SU-DHL-6 (cell line): ENCODE data around the gene ANKS1B.

Experiments
- EZH2phosphoT487 ChIP-seq: fragments of 200-600 bp; sonication (generic), shearing (Covaris generic); conservative IDR thresholded peaks from 2 replicates; pipeline ENCODE4 v1.6.1; 2018; ENCODE audit warnings: mild to moderate bottlenecking, antibody characterized with exemption, low read length, moderate library complexity, mixed read lengths
- TF ChIP-seq, protein P1 (sequence below): fragments of 200-600 bp; sonication (generic); IDR thresholded peaks from one replicate; pipeline ENCODE4 v1.5.1; 2017; ENCODE audit warnings: antibody characterized with exemption, mild to moderate bottlenecking, low read length, moderate library complexity; ENCODE audit not compliant: insufficient read depth, poor library complexity, severe bottlenecking

DNA sequence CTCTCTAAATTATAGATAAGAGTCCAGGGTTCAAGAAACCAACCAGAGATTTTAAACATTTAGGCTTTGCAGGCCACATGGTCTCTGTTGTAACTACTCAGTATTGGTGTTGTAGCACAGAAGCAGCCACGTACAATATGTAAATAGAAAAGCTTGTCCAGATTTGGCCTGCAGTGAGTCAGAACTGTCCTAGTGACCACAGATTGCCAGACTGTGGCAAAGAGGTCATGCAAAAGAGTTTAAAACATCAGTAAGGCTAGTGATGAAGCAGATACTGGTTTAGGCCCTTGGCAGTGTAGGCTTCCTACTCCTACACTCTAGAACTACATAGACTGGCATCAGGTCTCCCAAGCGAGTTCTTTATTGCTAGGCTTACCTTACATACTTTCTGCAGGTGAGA, 454.8 kb downstream of the ANKS1B start:
- TF ChIP-seq, protein P1, sequence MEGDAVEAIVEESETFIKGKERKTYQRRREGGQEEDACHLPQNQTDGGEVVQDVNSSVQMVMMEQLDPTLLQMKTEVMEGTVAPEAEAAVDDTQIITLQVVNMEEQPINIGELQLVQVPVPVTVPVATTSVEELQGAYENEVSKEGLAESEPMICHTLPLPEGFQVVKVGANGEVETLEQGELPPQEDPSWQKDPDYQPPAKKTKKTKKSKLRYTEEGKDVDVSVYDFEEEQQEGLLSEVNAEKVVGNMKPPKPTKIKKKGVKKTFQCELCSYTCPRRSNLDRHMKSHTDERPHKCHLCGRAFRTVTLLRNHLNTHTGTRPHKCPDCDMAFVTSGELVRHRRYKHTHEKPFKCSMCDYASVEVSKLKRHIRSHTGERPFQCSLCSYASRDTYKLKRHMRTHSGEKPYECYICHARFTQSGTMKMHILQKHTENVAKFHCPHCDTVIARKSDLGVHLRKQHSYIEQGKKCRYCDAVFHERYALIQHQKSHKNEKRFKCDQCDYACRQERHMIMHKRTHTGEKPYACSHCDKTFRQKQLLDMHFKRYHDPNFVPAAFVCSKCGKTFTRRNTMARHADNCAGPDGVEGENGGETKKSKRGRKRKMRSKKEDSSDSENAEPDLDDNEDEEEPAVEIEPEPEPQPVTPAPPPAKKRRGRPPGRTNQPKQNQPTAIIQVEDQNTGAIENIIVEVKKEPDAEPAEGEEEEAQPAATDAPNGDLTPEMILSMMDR: no peak
- TF ChIP-seq EZH2phosphoT487: no peak
